ENCODE measurements around the gene NAV2. TPM values are rescaled to one million over a fixed set of nuclear protein-coding genes. Genes with fewer than 3 reads are reported as not detected.

NAV2 gene
- total and polyA plus RNA-seq, 2 experiments from 2014 or later, result 26.0 to 45.0 TPM

DNA sequence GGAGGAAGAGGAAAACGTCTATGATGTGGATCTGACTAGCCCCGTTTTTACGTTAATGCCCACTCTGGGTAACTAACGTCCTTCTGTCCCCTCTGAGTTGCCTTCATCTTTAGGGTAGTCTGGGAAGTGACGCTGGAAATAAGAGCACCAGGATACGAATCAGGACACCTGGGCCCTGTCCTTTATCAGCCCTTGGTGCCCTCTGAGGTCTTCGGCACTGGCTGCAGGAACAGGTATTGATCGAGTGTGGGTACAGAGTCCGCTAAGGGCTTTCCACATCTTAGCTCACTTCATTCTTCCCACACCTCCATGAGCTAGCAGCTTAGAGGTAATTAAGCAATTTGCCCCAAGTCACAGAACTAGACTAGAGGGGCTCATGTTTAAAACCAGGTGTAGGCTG lies 223.8 kb downstream of the NAV2 start (continued):
- TF ChIP-seq, protein P1, sequence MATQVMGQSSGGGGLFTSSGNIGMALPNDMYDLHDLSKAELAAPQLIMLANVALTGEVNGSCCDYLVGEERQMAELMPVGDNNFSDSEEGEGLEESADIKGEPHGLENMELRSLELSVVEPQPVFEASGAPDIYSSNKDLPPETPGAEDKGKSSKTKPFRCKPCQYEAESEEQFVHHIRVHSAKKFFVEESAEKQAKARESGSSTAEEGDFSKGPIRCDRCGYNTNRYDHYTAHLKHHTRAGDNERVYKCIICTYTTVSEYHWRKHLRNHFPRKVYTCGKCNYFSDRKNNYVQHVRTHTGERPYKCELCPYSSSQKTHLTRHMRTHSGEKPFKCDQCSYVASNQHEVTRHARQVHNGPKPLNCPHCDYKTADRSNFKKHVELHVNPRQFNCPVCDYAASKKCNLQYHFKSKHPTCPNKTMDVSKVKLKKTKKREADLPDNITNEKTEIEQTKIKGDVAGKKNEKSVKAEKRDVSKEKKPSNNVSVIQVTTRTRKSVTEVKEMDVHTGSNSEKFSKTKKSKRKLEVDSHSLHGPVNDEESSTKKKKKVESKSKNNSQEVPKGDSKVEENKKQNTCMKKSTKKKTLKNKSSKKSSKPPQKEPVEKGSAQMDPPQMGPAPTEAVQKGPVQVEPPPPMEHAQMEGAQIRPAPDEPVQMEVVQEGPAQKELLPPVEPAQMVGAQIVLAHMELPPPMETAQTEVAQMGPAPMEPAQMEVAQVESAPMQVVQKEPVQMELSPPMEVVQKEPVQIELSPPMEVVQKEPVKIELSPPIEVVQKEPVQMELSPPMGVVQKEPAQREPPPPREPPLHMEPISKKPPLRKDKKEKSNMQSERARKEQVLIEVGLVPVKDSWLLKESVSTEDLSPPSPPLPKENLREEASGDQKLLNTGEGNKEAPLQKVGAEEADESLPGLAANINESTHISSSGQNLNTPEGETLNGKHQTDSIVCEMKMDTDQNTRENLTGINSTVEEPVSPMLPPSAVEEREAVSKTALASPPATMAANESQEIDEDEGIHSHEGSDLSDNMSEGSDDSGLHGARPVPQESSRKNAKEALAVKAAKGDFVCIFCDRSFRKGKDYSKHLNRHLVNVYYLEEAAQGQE (IDR thresholded peaks at IDR 0.05; ENCODE audit: unreplicated experiment), result no peak

DNA sequence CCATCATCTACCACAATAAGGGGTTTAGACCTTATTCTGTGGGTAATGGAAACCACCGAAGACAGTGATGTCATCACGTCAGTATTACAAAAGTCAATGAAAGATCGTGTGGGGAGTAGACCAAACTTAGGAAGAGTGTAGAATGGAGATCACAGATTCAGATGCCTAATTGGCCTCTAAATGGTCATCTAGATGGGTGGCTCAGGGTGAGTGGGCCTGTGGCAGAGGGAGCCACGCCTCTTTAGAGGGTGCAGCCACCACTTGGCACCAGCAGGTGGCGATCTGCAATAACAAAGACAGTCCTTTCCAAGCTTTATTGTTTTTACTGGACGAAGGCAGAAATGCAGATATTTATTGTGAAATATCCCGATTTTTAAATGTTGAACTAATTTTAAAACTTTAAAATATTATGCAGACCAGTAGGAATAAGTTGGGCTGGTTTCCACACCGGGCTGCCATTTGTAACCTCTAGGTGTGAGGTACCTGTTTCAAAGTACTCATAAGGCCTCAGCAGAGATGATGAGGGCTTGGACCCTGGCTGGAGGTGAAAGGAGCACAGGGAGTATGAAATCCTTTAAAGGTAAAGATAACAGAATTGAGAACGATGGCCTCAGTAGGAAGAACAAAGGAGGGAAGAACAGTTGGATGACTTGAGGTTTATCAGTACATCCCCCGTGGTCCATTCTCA lies 225.7 kb downstream of the NAV2 start:
- peak; percentile 75 for ATAC-seq
- no peak overlapping the region for H2AFZ ChIP-seq
- Mint-ChIP-seq H3K4me1 (peaks cover 21% of the 10 kb centered on the region), H3K27ac (no peak overlapping the region), H3K4me3 (no peak overlapping the region), H3K36me3 (ENCODE audit: low read depth) (peaks cover 36% of the 10 kb centered on the region), H3K9me3 (no peaks in the 10 kb centered on the region), H3K27me3 (ENCODE audit: insufficient read depth, low read depth, poor library complexity) (peaks cover 1% of the 10 kb centered on the region)
- 0 out of 2 replicates have a peak, but pooled peaks cover 5% of the 10 kb centered on the region for H3K79me2 ChIP-seq (replicated peaks; ENCODE audit: insufficient read depth)
- no peaks in the 10 kb centered on the region for H4K20me1 ChIP-seq (replicated peaks; ENCODE audit: insufficient read depth)
- peak; percentile 79 for DNase-seq (ENCODE audit: low spot score)
- 0 out of 2 replicates have a peak, but pooled peaks cover 3% of the 10 kb centered on the region for H3F3A ChIP-seq (replicated peaks; ENCODE audit: low read depth)
- no peak overlapping the region for H3K4me2 ChIP-seq
- no peaks in the 10 kb centered on the region for H3K9me2 ChIP-seq (ENCODE audit: insufficient read depth)
- H3K27me3 ChIP-seq (ENCODE audit: insufficient read depth), result no peaks in the 10 kb centered on the region
- TF ChIP-seq NANOG (IDR thresholded peaks at IDR 0.05; ENCODE audit: borderline replicate concordance), result no peak
- TF ChIP-seq, protein P2, sequence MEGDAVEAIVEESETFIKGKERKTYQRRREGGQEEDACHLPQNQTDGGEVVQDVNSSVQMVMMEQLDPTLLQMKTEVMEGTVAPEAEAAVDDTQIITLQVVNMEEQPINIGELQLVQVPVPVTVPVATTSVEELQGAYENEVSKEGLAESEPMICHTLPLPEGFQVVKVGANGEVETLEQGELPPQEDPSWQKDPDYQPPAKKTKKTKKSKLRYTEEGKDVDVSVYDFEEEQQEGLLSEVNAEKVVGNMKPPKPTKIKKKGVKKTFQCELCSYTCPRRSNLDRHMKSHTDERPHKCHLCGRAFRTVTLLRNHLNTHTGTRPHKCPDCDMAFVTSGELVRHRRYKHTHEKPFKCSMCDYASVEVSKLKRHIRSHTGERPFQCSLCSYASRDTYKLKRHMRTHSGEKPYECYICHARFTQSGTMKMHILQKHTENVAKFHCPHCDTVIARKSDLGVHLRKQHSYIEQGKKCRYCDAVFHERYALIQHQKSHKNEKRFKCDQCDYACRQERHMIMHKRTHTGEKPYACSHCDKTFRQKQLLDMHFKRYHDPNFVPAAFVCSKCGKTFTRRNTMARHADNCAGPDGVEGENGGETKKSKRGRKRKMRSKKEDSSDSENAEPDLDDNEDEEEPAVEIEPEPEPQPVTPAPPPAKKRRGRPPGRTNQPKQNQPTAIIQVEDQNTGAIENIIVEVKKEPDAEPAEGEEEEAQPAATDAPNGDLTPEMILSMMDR (conservative IDR thresholded peaks at IDR 0.05; ENCODE audit: low read depth in 2 of 2), result peak; percentile 80 to 95
- TF ChIP-seq EZH2 (IDR thresholded peaks at IDR 0.05; ENCODE audit: low read depth, unreplicated experiment), result no peak
- TF ChIP-seq ZNF114 (CRISPR knock-in tag; IDR thresholded peaks at IDR 0.05), result no peak
- TF ChIP-seq, protein P1 (IDR thresholded peaks at IDR 0.05; ENCODE audit: unreplicated experiment), result no peak
- no peak for TF ChIP-seq CREB1 (CRISPR knock-in tag; IDR thresholded peaks at IDR 0.05; ENCODE audit: low read depth)
- no peak for TF ChIP-seq POLR2AphosphoS5 (IDR thresholded peaks at IDR 0.05; ENCODE audit: low read depth)
- H3K4me3 ChIP-seq, result no peak overlapping the region
- H3K27ac ChIP-seq (ENCODE audit: low read depth), result no peak overlapping the region
- H3K36me3 ChIP-seq (ENCODE audit: insufficient read depth), result peaks cover 8% of the 10 kb centered on the region; the same call in 1 of the 2 replicates
- 0 out of 2 replicates have a peak, but pooled peaks cover 5% of the 10 kb centered on the region for H3K4me1 ChIP-seq (ENCODE audit: insufficient read depth)

All from GM23338 (cell line).